CD4-positive, CD25-positive, alpha-beta regulatory T cell (primary cell): ENCODE data around the gene SERTAD3. TPM values are rescaled to one million over a fixed set of nuclear protein-coding genes. Genes with fewer than 3 reads are reported as not detected.

Experiments used
- ATAC-seq, 2 donors: fragments of 150-1000 bp; cut with Tn5 transposase; one replicate each; pipeline ENCODE4 v1.10.0; 2021; ENCODE audit warnings: low read depth in 2 of 2, moderate number of reproducible peaks in 2 of 2, moderate library complexity in 1 of 2
- DNase-seq, 3 donors: peaks; one replicate each; pipeline versions ENCODE4 v3.0.0 to v3.0.0-alpha.2; 2012 to 2022; ENCODE audit warnings: mixed read lengths in 1 of 3
- H3K27ac ChIP-seq: one replicate; pipeline ENCODE4 v1.7.0; 2013; ENCODE audit warnings: mild to moderate bottlenecking, low read length; ENCODE audit not compliant: insufficient read depth, poor library complexity, severe bottlenecking
- H3K27me3 ChIP-seq: one replicate; pipeline ENCODE4 v1.7.0; 2013; ENCODE audit warnings: low read length; ENCODE audit not compliant: control insufficient read depth, insufficient read depth
- H3K36me3 ChIP-seq: one replicate; pipeline ENCODE4 v1.7.0; 2013; ENCODE audit warnings: mild to moderate bottlenecking, low read length, moderate library complexity; ENCODE audit not compliant: control insufficient read depth, insufficient read depth
- H3K4me1 ChIP-seq: 2 replicates; pipeline ENCODE4 v1.7.0; 2013; ENCODE audit warnings: mild to moderate bottlenecking, low read length; ENCODE audit not compliant: insufficient read depth, control insufficient read depth, poor library complexity, severe bottlenecking
- H3K4me3 ChIP-seq: one replicate; pipeline ENCODE4 v1.7.0; 2013; ENCODE audit warnings: low read depth, mild to moderate bottlenecking, low read length, moderate library complexity
- H3K9me3 ChIP-seq, 2 experiments: 1 replicate in 1 of 2; 2 replicates in 1 of 2; pipeline ENCODE4 v1.7.0; 2013; ENCODE audit warnings: low read length in 2 of 2, mild to moderate bottlenecking in 1 of 2, moderate library complexity in 1 of 2; ENCODE audit not compliant: control insufficient read depth in 2 of 2
- H3K27ac Mint-ChIP-seq, 3 donors: one replicate each; pipeline ENCODE4 v1.8.0; 2020 to 2022; ENCODE audit warnings: mild to moderate bottlenecking in 3 of 3, mixed read lengths in 3 of 3, moderate library complexity in 2 of 3
- H3K27me3 Mint-ChIP-seq: one replicate; pipeline ENCODE4 v1.8.0; 2022; ENCODE audit warnings: mild to moderate bottlenecking, mixed read lengths
- H3K36me3 Mint-ChIP-seq: one replicate; pipeline ENCODE4 v1.8.0; 2020; ENCODE audit warnings: mixed read lengths
- H3K4me1 Mint-ChIP-seq, 4 donors: one replicate each; pipeline ENCODE4 v1.8.0; 2020 to 2022; ENCODE audit warnings: mixed read lengths in 4 of 4, mild to moderate bottlenecking in 1 of 4
- H3K4me3 Mint-ChIP-seq, 4 donors: one replicate each; pipeline ENCODE4 v1.8.0; 2020 to 2022; ENCODE audit warnings: mild to moderate bottlenecking in 4 of 4, mixed read lengths in 4 of 4, moderate library complexity in 3 of 4
- H3K9me3 Mint-ChIP-seq, 7 donors: one replicate each; pipeline ENCODE4 v1.8.0; 2020 to 2022; ENCODE audit warnings: mixed read lengths in 7 of 7, mild to moderate bottlenecking in 3 of 7, moderate library complexity in 2 of 7
- polyA plus RNA-seq, 4 donors: library from polyadenylated mRNA; unstranded; fragments of 300-500 nt; fragmentation: Illumina TruSeq; gene quantifications; one replicate each; pipeline ENCODE4 v1.2.3, GENCODE V29; 2021
- total RNA-seq: library from RNA; stranded (reverse); gene quantifications from one replicate; pipeline ENCODE4 v1.2.3, GENCODE V29; 2022

The SERTAD3 gene
- total and polyA plus RNA-seq, 5 donors from 2014 or later: 3.1 to 19.5 (median 6.8) TPM

DNA sequence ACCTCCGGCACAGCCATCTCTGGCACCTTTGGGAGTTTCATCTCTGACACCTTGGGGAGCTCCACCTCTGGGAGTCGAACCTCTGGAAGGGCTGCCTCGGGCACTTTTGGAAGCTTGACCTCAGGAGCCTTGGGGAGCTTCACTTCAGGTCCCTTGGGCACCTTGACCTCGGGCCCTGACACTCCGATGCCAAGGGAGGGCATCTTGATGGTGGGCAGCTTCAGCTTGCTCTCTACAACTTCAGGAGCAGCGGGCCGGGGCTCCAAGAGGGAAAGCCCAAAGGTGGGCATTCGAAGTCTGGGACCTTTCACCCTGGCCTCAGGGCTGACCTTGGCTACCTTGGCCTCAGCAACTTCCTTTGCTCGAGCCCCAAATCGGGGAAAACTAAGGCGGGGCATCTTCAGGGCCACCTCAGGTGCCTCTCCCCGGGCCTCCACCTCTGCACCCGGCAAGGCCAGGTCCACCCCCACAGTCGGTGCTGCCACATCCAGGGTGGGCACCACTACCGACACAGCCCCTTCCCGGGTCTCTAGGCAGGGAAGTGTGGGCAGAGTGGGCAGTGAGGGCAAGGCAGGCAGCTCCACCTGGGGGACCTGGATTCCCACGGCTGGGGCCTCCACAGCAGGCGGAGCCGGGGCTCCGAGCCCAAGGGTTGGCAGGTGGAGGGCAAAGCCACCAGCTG lies 47.1 kb downstream of the SERTAD3 start:
- Mint-ChIP-seq H3K4me1 (peaks cover 0 to 21% (median 13%) of the 10 kb centered on the region in 4 donors), H3K4me3 (no peak overlapping the region), H3K9me3 (peaks cover 0 to 1% (median 0%) of the 10 kb centered on the region in 7 donors), H3K27me3 (peaks cover 6% of the 10 kb centered on the region), H3K27ac (no peak overlapping the region), H3K36me3 (peaks cover 12% of the 10 kb centered on the region)
- Histone ChIP-seq H3K4me3 (no peak overlapping the region), H3K9me3 (no peaks in the 10 kb centered on the region), H3K4me1 (no peaks in the 10 kb centered on the region), H3K27ac (no peak overlapping the region), H3K36me3 (no peaks in the 10 kb centered on the region), H3K27me3 (no peaks in the 10 kb centered on the region)
- DNase-seq (no peak), ATAC-seq (no peak)

DNA sequence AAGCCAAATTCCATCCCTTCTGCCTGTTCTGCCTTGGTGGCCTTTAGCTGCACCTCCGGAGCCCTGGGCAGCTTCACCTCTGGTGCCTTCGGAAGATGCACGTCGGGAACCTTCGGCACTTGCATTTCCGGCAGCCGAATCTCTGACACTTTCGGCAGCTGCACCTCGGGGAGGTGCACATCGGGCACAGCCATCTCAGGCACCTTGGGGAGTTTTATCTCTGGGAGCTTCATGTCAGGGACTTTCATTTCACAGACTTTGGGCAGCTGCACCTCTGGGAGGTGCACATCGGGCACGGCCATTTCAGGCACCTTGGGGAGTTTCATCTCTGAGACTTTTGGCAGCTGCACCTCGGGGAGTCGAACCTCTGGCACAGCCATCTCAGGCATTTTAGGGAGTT lies 48.2 kb downstream of the SERTAD3 start:
- H3K27me3 Mint-ChIP-seq: peaks cover 6% of the 10 kb centered on the region
- H3K4me3 ChIP-seq: no peak overlapping the region
- no peak for DNase-seq
- no peaks in the 10 kb centered on the region for H3K36me3 ChIP-seq
- peaks cover 9% of the 10 kb centered on the region for H3K36me3 Mint-ChIP-seq
- H3K9me3 ChIP-seq: no peaks in the 10 kb centered on the region
- peaks cover 0 to 1% (median 0%) of the 10 kb centered on the region in 7 donors for H3K9me3 Mint-ChIP-seq
- ATAC-seq: no peak
- peaks cover 0 to 18% (median 11%) of the 10 kb centered on the region in 4 donors for H3K4me1 Mint-ChIP-seq
- H3K27ac Mint-ChIP-seq: no peak overlapping the region
- H3K4me1 ChIP-seq: no peaks in the 10 kb centered on the region
- H3K4me3 Mint-ChIP-seq: no peak overlapping the region
- H3K27ac ChIP-seq: no peak overlapping the region
- no peaks in the 10 kb centered on the region for H3K27me3 ChIP-seq

DNA sequence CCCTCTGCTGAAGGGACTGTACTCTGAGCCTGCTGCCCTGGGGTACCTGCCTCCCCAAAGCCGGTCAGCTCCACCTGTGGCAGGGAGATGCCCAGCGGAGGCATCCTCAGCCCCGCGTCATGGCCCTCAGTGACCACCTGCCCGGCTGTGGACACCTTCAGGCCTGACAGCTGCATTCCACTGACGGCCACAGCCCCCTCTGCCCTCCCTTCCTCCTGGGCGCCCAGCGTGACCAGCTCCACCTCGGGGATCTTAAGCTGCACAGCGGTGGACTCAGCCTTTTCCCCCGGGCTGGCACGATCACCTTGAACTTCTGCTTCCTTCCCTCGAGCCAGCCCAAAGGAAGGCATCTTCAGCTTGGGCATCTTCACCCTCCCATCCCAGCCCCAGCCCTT lies 49.3 kb downstream of the SERTAD3 start:
- H3K27ac ChIP-seq: no peak overlapping the region
- H3K4me3 ChIP-seq: no peak overlapping the region
- H3K4me1 ChIP-seq: no peaks in the 10 kb centered on the region
- H3K9me3 ChIP-seq: no peaks in the 10 kb centered on the region
- Mint-ChIP-seq H3K27me3 (peaks cover 4% of the 10 kb centered on the region), H3K36me3 (peaks cover 3% of the 10 kb centered on the region), H3K27ac (no peak overlapping the region), H3K4me1 (peaks cover 0 to 14% (median 8%) of the 10 kb centered on the region in 4 donors), H3K4me3 (no peak overlapping the region), H3K9me3 (peaks cover 0 to 1% (median 0%) of the 10 kb centered on the region in 7 donors)
- no peaks in the 10 kb centered on the region for H3K36me3 ChIP-seq
- no peak for DNase-seq
- H3K27me3 ChIP-seq: no peaks in the 10 kb centered on the region
- ATAC-seq: no peak

DNA sequence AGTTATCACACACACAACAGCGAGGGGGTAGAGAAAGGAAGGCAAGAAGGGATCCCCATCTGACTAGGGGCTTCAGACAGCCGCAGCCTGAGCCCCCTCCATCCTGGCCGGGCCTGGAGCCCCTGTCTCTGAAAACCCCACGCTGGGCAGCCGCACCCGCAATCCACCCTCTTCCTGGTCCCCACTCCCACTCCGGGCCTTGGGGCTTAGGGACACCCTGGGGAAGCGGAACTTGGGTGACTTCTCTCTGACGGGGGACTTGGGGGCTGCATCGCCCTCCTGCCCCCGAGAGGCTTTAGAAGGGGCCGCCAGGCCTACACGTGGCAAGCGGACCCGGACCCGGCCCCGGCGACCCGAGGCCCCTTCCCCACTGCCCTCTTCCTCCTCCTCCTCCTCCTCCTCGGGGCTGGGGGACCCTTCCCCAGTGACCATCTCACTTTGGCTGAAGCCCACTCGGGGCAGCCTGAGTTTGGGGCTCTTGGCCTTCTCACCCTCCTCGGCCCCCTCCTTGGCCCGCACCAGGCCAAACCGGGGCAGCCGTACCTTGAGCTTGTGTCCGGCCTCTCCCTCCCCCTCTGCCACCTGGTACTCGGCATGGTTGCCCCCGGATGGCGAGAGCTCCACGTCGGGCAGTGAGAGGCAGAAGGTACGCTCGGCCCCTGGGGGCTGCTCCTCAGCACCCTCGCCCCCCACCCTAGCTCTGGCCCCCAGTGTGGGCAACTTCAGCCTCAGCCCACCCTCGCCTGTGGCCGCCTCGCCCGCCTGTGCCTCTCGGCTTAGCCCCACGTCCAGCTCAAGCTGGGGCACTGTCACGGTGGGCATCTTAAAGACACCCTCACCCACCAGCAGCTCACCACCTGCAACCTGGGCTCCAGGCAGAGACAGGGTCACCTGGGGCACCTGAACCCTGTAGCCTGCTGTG lies 50.0 kb downstream of the SERTAD3 start:
- H3K27ac Mint-ChIP-seq: no peak overlapping the region
- no peak overlapping the region for H3K4me3 Mint-ChIP-seq
- H3K36me3 Mint-ChIP-seq: peaks cover 3% of the 10 kb centered on the region
- no peak for DNase-seq
- Histone ChIP-seq H3K27me3 (no peaks in the 10 kb centered on the region), H3K27ac (no peak overlapping the region), H3K9me3 (no peaks in the 10 kb centered on the region), H3K4me3 (no peak overlapping the region), H3K4me1 (no peaks in the 10 kb centered on the region), H3K36me3 (no peaks in the 10 kb centered on the region)
- no peaks in the 10 kb centered on the region for H3K27me3 Mint-ChIP-seq
- H3K9me3 Mint-ChIP-seq: peaks cover 0 to 1% (median 0%) of the 10 kb centered on the region in 7 donors
- no peak for ATAC-seq
- H3K4me1 Mint-ChIP-seq: peaks cover 0 to 9% (median 3%) of the 10 kb centered on the region in 4 donors

DNA sequence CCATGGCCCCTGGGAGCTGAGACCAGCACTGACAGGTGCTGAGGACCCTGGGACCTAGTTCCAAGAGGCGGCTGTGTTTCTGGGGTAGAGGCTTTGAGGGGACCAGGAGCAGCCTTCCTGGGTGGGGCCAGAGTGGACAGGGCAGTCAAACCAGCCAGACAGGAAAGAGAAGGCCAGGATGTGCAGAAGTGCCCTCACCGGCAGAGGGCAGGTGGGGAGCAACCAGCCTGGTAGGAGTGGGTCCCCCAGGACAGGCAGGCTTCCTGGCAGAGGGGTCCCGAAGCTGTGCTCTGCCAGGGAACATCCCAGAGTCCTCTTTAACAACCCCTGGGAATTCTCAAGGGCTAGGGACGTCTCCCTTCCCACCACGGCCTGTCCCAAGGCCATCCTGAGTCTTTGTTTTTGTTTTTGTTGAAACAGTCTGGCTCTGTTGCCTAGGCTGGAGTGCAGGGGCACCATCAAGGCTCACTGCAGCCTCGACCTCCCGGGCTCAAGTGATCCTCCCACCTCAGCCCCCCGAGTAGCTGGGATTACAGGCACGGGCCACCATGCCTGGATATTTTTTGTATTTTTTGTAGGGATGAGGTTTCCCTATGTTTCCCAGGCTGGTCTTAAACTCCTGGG lies 51.1 kb downstream of the SERTAD3 start:
- H3K4me3 Mint-ChIP-seq: no peak overlapping the region
- no peaks in the 10 kb centered on the region for H3K9me3 ChIP-seq
- no peaks in the 10 kb centered on the region for H3K9me3 Mint-ChIP-seq
- H3K36me3 ChIP-seq: no peaks in the 10 kb centered on the region
- H3K27me3 ChIP-seq: no peaks in the 10 kb centered on the region
- H3K27ac Mint-ChIP-seq: no peak overlapping the region
- ATAC-seq: no peak
- no peaks in the 10 kb centered on the region for H3K36me3 Mint-ChIP-seq
- H3K4me1 ChIP-seq: no peaks in the 10 kb centered on the region
- no peaks in the 10 kb centered on the region for H3K4me1 Mint-ChIP-seq
- no peak overlapping the region for H3K27ac ChIP-seq
- no peaks in the 10 kb centered on the region for H3K27me3 Mint-ChIP-seq
- no peak overlapping the region for H3K4me3 ChIP-seq
- no peak for DNase-seq

DNA sequence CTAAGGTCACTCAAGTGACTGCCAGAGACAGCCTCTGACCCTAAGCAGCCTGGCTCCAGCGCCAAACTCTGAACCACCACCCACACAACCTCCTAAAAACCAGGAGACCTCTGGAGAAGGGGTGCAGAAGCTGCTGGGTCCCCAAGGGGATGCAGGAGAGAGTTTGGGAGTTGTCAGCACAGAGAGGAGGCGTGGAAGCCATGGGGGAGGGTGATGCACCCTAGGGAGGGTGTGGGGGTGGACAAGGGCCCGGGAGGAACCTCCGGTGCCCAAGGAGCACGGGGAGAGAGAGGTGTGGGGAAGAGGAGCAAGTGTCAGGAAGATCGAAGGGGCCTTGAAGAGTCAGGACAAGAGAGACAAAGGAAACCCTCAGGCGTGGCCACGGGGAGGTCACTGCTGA lies 52.0 kb downstream of the SERTAD3 start:
- DNase-seq (no peak), ATAC-seq (no peak)
- Mint-ChIP-seq H3K27ac (no peak overlapping the region), H3K4me1 (no peaks in the 10 kb centered on the region), H3K4me3 (no peak overlapping the region), H3K27me3 (no peaks in the 10 kb centered on the region), H3K9me3 (no peaks in the 10 kb centered on the region), H3K36me3 (no peaks in the 10 kb centered on the region)
- Histone ChIP-seq H3K27me3 (no peaks in the 10 kb centered on the region), H3K27ac (no peak overlapping the region), H3K4me3 (no peak overlapping the region), H3K36me3 (no peaks in the 10 kb centered on the region), H3K9me3 (no peaks in the 10 kb centered on the region), H3K4me1 (no peaks in the 10 kb centered on the region)
